ENCODE measurements around the gene RNF32.
A peak's percentile ranks its signal among the peaks of the same experiment; 100 is the strongest.

RNF32 gene

DNA sequence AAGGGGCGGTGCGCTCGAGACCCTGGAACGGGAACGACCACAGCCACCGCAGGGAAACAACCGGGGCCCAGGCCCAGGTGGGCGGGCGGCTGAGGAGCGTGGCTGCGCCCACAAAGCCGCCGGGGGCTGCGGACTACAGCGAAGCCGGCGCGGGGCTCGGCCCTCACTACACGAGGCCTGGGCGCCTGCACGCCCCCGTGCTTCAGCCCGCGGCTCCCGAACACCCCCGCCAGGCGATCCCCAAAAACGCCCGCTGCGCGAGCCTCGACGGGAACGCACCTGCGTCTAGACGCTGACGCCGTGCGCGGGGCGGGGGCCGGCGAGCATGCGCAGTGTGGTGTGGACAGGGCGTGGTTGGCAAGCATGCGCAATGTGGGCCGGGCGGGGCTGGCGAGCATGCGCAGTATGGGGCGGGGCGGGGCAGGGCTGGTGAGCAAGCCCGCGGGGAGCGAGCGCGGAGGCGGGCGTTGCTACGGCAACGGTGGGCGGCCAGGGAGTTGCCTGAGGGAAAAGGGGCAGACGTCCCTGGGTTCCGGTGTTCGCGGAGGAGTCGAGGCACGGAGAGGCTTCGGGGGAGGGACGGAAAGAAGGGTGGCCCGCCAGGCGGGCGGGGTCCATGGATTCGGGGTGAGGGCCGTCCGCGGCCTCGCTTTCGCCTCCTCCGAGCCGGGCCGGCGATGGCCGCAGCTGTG lies at the start of gene RNF32:
Gene RNF32, plus strand, starts transcription at position 518 of the 692 bp plus-strand sequence. CDS start 3,104 bp downstream, outside the sequence.
- Histone ChIP-seq H3K9ac (peak within 1 kb of the TSS; percentile 97), H3K4me2 (peak within 1 kb of the TSS; percentile 94), H4K20me1 (ENCODE audit: insufficient read depth) (no peaks in the 10 kb centered on the region), H3K27me3 (ENCODE audit: insufficient read depth, low read depth) (no peaks in the 10 kb centered on the region), H3K79me2 (ENCODE audit: insufficient read depth, low read depth) (no peaks in the 10 kb centered on the region; the same call in 1 of the 2 replicates), H2AFZ (ENCODE audit: low read depth) (peak within 1 kb of the TSS; percentile 95), H3K4me3 (IDR thresholded peaks at IDR 0.05; ENCODE audit: insufficient read depth, low read depth, low read length) (no peak within 1 kb of the TSS), H3K4me1 (ENCODE audit: low read depth, poor library complexity, severe bottlenecking) (peaks cover 16% of the 10 kb centered on the region), H3K27ac (peak within 1 kb of the TSS; percentile 96), H3K36me3 (ENCODE audit: insufficient read depth) (no peaks in the 10 kb centered on the region)
- TF ChIP-seq, protein P1, sequence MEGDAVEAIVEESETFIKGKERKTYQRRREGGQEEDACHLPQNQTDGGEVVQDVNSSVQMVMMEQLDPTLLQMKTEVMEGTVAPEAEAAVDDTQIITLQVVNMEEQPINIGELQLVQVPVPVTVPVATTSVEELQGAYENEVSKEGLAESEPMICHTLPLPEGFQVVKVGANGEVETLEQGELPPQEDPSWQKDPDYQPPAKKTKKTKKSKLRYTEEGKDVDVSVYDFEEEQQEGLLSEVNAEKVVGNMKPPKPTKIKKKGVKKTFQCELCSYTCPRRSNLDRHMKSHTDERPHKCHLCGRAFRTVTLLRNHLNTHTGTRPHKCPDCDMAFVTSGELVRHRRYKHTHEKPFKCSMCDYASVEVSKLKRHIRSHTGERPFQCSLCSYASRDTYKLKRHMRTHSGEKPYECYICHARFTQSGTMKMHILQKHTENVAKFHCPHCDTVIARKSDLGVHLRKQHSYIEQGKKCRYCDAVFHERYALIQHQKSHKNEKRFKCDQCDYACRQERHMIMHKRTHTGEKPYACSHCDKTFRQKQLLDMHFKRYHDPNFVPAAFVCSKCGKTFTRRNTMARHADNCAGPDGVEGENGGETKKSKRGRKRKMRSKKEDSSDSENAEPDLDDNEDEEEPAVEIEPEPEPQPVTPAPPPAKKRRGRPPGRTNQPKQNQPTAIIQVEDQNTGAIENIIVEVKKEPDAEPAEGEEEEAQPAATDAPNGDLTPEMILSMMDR (conservative IDR thresholded peaks at IDR 0.05; ENCODE audit: low read depth, low read length) = no peak

DNA sequence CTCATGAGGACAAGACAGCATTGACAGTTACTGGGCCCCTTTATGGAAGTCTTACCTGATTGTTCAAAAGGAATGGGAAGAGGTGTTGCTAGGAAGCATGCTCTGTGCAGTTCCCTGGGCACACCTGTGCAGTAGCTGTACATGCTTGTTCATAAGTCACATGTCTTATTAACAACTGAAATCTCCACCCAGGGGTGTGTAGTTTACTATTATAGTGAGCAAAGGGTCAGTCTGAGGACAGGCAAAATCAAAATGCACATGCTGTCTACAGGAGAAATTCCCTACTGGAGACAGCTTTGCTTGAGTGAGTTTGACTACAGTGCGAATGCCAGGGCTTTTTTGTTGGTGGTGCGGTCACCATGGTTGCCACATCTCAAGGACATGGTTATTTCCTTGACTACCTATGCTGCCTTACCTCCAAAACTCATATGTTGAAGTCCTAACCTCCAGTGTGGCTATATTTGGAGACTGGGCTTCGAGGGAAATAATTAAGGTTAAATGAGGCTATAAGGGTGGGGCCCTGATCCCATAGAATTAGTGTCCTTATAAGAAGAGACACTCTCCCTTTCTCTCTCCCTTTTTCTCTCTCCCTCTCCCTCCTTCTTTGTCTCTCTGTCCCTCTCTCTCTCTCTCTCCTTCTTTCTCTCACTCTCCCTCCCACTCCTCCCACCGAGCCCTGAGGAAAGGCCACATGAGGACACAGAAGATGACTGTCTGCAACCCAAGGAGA lies 48.3 kb upstream of the RNF32 start:
- Histone ChIP-seq H3K4me1 (ENCODE audit: low read depth, poor library complexity, severe bottlenecking) (peaks cover 11% of the 10 kb centered on the region), H3K4me3 (IDR thresholded peaks at IDR 0.05; ENCODE audit: insufficient read depth, low read depth, low read length) (no peak overlapping the region)

GRCh38 chr7:156594283-156595080 lies 46.1 kb upstream of the RNF32 start:
- Histone ChIP-seq H3K79me2 (ENCODE audit: insufficient read depth, low read depth) (no peaks in the 10 kb centered on the region), H3K4me1 (ENCODE audit: low read depth, poor library complexity, severe bottlenecking) (peaks cover 11% of the 10 kb centered on the region), H3K27me3 (ENCODE audit: insufficient read depth, low read depth) (no peaks in the 10 kb centered on the region), H4K20me1 (ENCODE audit: insufficient read depth) (no peaks in the 10 kb centered on the region), H3K4me3 (IDR thresholded peaks at IDR 0.05; ENCODE audit: insufficient read depth, low read depth, low read length) (no peak overlapping the region), H3K9ac (no peak overlapping the region), H3K27ac (no peak overlapping the region), H3K4me2 (no peak overlapping the region), H2AFZ (ENCODE audit: low read depth) (no peak overlapping the region), H3K36me3 (ENCODE audit: insufficient read depth) (no peaks in the 10 kb centered on the region)
- TF ChIP-seq, protein P1 (conservative IDR thresholded peaks at IDR 0.05; ENCODE audit: low read depth, low read length) = no peak

More for the DNA sequence above, 48.3 kb upstream of the RNF32 start:
- no peak overlapping the region for H3K27ac ChIP-seq
- no peaks in the 10 kb centered on the region for H3K79me2 ChIP-seq (ENCODE audit: insufficient read depth, low read depth)
- H4K20me1 ChIP-seq (ENCODE audit: insufficient read depth) = no peaks in the 10 kb centered on the region
- TF ChIP-seq, protein P1 (conservative IDR thresholded peaks at IDR 0.05; ENCODE audit: low read depth, low read length) = no peak
- no peak overlapping the region for H3K4me2 ChIP-seq
- no peak overlapping the region for H3K9ac ChIP-seq
- no peak overlapping the region for H2AFZ ChIP-seq (ENCODE audit: low read depth)
- H3K36me3 ChIP-seq (ENCODE audit: insufficient read depth) = no peaks in the 10 kb centered on the region
- H3K27me3 ChIP-seq (ENCODE audit: insufficient read depth, low read depth) = no peaks in the 10 kb centered on the region

DNA sequence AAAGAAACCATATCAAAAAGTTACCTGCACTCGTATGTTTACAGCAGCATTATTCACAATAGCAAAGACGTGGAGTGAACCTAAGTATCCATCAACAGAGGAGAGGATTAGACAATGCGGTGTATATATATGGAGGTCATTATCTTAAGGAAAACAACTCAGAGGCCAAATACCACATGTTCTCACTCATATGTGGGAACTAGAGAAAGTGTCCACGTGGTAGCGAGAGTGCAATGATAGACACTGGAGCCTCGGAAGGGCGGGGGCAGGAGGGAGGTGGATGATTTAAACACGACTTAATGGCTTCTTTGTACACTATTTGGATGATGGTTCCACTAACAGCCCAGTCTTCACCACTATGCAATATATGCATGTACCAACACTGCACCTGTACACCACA lies 40.1 kb upstream of the RNF32 start:
- H3K79me2 ChIP-seq (ENCODE audit: insufficient read depth, low read depth) = no peaks in the 10 kb centered on the region
- no peak overlapping the region for H2AFZ ChIP-seq (ENCODE audit: low read depth)
- H3K4me3 ChIP-seq (IDR thresholded peaks at IDR 0.05; ENCODE audit: insufficient read depth, low read depth, low read length) = no peak overlapping the region
- H3K4me2 ChIP-seq = no peak overlapping the region
- peaks cover 11% of the 10 kb centered on the region for H3K4me1 ChIP-seq (ENCODE audit: low read depth, poor library complexity, severe bottlenecking)
- H3K27ac ChIP-seq = no peak overlapping the region
- H4K20me1 ChIP-seq (ENCODE audit: insufficient read depth) = no peaks in the 10 kb centered on the region
- no peaks in the 10 kb centered on the region for H3K27me3 ChIP-seq (ENCODE audit: insufficient read depth, low read depth)
- no peaks in the 10 kb centered on the region for H3K36me3 ChIP-seq (ENCODE audit: insufficient read depth)
- no peak overlapping the region for H3K9ac ChIP-seq
- TF ChIP-seq, protein P1 (conservative IDR thresholded peaks at IDR 0.05; ENCODE audit: low read depth, low read length) = no peak

All from KMS-11 (cell line).